ENCODE results near the gene FYN.
"Not testable (repeated sequence)": the region's sequence is repeated elsewhere in the genome, so short reads cannot be mapped to it uniquely, and the experiment has no call there.

FYN gene

DNA sequence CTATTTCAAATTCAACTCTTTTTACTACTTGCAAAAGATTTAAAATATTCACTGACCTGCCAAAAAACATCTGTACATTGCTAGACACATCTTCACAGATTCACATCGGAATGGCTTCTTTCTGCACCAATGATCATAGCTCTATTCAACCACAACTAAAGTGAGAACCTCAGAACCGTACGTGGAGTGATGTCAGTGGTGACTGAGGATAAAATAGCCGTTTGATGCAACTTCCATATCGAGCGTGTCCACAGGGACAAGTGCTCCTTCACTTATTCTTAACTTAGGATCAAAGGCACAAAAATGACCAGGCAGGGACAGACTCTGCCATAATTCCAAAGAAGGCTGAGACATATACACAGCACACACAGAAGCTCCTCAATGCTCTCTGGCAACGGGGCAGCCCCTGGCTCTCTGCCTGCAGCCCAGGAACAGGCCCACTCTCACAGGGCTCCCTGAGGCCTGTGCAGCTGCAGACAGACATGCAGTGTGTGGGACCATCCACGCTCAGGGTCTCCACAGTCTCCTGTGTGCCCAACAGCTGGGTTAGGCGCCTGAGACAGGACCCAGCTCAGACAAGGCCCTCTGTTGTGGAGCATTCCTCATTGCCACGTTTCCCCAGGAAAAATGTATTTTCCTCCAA is 22.8 kb downstream of the FYN start:
- no peak for DNase-seq

DNA sequence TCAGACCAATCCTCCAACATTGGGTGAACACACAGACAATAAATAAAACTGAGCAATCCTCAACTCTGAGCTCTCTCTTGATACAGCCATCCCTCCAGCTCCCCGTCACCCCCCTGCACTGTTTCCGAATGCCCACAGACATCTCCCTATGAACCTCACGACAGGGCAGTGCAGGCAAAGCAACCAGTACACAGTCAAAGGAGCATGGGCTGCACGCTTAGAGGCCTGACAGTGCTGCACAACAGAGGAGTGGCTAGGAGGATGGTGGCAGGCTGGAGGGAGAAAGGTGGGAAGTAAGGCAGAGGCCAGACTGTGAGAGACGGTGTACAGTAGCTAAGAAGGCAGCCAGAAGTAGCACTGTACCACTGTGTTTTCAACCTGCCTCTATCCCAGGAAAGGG is 24.0 kb downstream of the FYN start:
- DNase-seq = no peak

DNA sequence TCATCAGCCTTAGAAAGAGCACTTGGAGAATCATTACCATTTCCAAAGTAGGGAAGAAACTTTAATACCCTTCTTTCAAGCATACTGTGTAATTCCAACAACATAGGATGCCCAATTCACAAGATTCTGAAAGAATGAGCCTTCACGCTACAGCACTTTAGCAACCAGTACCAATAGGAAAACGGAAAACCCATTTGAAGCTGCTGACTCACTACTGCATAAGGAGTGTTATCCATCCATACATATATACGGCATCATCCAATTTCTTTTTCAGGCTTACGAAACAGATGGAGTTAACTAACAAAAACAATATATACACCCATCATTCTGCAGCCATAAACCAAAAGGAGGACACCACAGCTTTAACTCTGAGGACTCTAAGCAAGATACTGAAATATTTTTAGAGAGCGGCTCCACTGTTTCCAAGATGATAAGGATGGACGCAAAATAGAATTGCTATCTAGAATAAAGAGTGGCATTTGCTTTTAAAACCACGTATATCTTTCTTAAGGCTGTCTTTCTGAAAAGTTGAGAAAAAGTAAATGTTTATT is 24.9 kb downstream of the FYN start:
- no peak for DNase-seq

DNA sequence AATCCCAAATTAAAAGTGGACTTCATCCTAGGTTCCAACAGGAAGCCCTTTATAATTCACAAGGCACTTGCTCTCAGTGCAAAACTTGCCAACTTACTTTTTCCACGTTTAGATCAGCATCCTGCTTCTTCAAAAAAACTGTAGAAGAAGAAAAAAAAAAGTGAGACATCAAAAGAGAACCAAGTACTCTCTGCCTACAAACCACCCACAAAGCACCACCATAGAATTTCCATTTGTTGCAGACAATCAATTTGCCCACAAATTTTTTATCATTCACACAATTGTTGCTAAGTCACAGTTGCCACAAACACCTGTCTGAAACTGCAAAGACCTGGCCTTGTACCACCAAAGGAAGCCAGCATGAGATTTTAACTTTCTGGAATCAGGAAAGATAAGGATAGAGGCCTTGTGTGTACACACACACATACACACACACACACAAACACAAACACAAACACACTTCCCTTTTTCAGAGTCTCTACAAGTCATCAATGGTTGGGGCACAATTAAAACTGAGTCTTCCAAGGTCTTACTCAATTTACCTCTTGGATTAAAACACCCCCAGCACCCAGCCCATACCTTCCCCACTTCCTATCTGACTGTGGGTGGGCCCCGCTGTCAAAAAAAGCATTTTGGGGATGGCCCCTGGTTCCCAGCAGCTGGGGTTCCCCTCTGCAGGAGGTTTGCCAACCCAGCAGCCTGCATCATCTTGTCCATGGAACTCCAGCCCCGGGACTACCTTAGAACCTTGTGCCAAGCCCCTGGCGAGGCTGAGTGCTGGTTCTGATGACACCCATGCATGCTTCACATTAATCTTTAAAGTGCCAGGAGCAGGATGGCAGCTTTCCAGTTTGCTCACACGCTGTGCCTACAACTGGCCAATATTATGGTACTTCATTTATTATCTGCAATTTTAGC is 26.5 kb downstream of the FYN start:
- no peak for DNase-seq

DNA sequence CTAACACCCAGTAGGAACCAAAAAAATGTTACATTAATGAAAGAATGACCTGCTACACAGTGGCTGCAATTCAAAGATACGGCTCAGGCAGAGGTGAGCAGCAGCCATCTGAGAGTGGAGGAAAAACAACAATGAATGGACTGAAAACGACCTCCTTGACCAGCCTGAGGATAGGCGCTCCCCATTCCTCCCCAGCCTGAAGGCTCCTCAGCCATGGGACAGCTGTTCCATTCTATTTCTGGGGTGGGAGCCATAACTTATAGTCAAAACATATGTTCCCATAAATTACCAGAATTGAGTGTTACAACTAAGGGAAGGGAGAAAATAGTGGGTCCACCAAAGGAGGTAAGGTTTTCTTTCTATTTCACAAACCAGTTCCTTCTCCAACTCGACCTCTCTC is 27.2 kb downstream of the FYN start:
- DNase-seq = no peak

DNA sequence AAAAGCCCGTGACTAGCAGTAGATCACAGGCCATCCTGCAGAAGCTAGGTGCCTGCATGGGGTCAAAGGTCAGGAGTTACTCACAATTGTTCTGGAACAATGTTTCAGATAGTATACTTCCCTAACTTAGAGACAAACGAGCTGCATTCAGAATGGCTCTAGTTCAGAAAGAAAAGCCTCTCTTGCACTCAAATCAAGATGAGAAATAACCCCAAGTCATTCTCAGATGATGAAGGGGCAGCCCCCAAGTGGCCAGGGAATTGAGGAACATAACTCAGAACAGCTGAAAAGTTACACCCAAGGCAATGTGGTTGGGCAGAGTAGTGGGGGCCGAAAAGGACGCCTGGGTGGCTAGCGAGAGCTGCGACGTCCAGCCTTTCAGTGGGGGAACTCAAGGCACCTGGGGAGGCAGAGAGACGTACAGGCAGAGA is 27.8 kb downstream of the FYN start:
- DNase-seq = no peak

DNA sequence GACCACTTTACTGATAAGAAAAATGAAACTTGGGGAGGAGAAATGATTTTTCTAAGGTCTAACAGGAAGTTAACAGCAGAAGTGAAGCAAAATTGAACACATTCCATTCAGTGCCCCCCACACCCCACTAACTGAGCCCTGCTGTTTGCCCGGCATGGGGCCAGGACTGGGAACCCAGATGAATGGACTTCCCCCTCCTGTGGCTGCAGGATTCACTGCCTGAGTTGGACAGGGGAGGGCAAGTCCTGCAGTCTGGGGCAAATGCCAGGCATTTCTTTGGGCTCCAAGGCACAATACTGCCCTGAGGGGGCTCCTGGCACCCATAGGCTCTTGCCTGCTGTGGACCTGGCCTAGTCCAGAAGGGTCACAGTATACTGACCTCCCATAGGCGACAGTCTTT is 28.3 kb downstream of the FYN start:
- DNase-seq = no peak

DNA sequence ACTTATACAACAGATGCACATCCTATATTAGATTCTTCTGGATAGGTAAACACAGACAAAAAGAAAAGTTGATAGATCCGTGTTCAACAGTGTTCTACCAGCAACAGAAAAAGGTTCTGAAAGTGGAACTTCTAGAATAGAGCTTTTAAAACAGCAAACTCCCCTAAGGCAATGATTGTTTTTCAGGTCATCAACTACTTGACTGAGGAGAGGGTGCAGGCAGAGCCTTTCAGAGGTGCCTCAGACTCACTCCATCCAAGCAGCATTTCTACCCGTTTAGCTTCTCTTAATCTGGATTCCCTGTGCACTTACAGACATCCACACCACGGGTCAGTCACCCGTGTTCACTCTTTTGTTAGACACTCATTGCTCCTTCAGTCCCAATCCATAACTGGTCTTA is 28.9 kb downstream of the FYN start:
- no peak for DNase-seq

DNA sequence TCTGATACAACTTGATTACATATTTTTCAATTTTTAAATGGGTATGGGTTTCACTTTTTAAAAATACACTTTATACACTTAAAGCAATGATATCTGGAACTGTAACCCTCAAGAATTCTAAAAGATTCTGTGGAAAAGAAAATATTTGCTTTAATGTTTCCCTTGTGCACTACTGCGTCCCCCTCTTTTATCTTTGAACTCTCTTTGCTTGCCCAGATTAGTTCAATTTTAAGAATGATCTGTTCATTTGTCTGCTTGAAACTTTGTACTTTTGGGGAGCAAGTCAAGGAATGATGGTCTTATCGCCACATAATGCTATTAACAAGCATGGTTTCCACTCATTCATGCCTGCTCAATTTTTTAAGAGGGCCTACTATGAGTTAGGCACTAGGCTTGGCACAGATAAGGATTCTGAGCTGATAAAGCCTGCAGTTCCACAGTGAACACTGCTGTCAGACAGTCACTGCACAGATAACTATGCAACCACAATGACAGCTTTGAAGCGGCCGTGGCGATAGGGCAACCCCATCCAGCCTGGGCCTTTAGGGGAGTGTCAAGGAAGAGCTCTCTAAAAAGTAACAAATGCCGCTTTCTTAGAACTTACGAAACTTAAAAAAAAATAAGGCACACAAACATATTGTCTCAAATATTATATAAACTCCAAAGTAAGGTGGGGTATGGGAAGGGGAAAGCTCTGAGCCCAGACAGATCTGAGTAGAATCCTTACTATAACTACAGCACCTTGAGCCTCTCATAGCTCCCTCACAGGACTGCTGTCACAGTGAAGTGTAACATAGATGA is 29.7 kb downstream of the FYN start:
- DNase-seq = peak; percentile 79

DNA sequence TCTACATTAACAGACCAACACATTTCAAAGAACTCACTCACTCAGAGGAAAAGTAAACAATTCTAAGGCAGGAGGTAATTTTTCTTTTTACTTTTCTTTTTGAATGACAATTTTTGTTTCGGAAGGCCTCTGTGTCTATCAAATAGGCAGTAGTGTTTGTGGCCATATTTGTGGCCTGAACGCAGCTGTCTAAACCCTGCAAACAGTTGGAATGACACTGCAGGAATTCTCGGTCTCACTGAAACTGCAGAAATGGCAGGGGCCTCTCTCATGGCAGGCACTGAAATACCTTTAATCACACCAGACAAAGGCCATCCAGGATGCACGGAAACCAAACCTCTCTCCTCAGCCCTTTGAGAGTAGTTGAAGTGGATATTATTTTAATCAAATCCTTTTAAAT is 30.4 kb downstream of the FYN start:
- no peak for DNase-seq

DNA sequence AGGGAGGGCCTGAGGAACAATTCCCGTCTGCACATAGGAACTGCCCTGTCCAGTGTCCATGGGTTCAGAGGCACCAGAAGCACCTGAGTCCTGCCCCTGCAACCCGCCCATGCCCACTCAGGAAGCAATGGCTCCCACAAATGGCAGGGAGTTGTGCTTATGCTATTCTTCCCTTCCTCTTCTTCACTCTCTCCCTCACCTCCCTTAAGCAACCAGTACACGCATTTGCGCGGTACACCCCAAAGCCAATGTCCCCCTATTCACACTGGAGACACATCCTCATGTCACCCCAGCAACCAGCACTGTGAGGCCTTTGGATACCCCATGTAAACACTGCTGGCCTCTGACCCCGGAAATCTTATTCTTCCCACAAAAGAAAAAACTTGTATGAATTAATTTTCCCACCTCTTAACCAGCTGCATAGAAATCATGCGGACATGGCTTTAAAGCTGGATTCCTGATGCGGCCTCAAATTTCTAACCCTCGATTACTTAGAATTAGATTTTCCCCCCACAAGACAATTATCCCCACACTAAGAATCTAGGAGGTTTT is 30.9 kb downstream of the FYN start:
- DNase-seq = no peak

DNA sequence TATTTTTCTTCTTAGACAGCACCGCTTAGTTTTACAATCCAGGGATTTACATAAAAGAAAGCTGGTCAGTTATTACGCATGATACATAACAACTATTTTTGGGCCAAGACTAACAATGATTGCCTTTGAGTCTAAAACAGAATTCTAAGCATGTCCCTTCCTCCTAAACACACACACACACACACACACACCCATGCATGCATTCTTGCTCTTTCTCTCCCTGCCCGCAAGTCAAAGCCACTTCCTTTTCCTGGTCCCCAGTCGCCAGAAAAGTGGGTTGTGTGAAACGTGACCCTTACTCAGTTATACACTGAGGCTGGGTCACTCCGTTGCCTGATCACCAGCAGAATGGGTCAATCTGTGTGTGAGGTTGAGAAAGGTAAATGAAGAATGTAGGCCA is 31.4 kb downstream of the FYN start:
- peak; percentile 71 for DNase-seq

DNA sequence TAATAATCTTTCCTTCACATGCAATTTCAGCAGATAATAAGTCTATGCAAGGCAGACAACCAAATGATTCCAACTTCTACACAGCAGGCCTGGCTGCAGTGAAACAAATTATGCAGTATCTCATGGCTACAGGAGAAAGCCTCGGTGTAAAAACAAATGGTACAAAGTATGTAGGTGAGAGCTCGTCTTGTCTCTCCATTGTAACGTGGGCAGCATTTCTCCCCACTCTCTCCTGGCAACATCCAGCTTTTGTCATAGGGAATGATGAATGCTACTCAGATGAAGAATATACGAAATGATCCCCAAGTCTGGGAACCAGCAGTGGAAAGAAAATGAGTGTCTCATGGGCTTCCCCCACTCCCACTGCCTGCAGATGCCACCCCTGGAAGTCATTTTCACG is 32.4 kb downstream of the FYN start:
- no peak for DNase-seq

DNA sequence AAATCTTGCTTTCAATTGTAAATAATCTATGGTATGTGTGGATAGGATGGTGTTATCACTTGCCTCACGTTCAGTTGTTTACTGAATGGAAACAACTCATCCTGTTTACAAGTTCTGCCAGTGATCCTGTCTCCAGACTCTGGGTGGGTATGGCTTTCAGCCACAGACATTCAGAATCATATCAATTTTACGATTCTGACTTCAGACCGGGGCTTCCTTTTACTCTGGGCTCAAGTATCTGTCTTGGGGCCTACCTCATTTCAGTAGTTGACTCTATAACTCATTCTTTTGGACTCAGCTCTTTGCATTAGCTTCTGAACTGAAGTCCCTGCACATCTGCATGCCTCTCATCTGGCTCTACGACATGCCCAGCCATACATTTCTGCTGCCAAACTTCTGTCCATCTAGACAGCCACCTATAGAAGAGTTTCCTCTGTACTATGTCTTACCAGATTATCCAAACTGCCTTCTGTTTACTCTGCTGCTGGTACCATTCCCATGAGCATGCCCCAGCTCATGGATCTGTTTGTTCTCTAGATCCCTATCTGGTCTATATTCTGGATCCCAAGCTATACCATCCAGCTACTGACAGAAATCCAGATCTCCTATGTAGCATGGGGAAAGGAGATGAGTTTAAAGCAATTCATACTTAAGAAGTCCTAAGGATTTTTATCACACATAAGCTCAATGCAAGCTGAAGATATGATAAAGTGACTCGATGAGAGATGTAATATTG is 34.3 kb downstream of the FYN start:
- no peak for DNase-seq

DNA sequence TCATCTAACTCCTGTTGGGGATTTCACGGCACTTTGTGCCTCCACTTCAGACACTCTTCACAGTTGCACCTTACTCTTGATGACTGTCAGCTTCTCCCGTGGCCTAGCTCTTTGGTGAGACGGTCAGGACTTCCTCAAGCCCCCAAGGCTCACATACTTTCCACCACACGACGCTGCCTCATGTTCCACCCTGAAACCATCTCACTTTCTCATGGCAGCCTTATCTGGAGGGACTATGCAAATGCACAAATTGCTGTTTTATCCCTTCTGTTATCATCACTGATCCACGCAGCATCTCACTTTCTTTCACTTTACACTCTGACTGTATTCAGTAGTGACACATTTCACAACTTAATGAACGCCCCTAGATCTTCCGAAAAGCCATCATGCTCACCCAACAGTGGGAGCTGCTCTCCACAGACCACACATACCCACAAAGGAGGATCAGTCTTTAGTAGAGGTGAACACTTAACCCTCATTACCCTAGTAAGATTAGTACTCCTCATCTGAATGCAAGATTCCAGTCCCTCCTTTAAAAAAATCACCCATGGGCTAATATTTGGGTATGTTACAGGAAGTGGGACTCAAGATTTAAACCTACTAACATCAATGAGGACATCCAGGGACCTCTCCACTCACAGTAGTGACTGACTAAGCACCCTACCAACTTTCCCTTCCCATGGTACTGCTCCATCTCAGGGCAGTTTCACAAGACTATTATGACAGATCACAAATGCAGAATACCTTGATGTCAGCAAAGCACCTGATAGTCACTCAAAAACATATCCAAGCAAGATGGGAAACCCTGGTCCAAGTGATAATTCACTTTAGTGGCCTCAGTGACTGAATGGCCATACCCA is 35.4 kb downstream of the FYN start:
- DNase-seq = peak; percentile 68

DNA sequence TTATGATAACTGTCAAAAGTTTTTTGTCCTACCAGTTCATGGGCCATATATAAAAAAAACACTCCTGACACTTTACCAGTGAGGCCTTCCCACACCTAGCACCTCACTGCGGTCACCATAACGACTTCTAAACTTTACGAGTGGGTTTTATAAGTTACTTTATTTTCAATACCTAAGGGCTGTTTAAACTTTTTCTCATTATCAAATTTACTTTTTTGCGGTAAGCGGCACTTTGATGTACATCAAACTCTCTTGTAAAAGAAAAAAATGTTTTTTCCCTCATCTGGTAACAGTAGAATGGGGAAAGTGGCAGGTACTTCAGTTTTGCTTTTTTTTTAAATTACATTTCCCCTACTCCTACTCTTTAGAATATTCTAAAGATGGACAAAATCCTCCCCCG is 36.2 kb downstream of the FYN start:
- no peak for DNase-seq

DNA sequence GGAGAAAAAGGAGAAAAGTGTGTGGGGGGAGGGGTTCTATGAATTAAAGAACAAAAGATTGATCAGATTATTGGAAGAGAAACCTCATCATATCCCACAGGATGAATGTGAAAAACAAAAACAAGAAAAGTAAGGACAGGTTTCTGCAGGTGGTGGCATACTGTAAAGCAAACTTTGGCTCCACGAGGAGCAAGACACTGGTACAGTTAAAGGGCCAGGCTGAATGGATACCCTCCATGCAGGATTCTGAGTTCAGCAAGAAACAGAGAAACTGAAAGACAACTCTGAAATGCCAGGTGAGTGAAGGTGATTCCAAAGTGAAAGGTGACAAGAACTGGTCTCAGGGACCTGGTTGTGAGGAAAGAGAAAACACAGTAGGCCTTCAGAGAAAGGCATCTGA is 37.4 kb downstream of the FYN start:
- DNase-seq = no peak

DNA sequence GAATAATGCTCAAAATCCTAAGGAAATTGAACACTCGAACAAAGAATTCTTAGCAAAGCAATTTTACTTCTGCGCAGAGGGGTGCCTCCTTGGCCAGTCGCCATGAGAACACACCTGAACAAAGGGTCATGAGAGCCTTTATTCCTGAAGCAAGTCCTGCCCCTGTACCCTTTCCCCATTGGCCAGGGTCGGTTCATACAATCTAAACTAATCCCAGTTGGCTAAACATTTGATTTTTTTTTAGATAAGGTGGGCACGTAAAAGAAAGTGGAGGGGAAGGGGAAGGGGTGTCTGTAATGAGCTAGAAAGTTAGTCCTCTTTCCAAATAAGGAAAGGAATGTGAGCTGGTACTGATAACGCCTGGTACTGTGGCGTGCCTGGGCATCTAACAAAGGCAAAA is 37.9 kb downstream of the FYN start:
- DNase-seq = not testable (repeated sequence)

DNA sequence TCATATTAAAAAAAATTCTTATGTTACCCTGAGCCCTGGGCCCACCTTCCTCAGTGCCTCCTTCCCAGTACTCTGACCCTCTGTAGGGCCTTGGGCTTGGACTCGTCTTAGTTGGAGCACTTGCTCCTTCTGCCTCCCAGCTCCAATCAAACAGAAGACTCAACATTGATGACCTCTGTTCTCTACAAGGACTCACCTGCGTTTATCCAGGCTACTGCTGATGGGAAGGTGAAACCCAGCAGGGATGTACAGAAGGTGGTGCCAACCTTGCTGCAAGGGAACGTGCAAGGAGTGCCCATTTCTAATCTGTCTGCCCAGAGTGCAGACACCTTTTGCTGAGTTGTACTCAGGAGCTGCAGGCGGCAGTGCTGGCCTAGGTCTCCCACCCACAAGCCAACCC is 38.9 kb downstream of the FYN start:
- no peak for DNase-seq

DNA sequence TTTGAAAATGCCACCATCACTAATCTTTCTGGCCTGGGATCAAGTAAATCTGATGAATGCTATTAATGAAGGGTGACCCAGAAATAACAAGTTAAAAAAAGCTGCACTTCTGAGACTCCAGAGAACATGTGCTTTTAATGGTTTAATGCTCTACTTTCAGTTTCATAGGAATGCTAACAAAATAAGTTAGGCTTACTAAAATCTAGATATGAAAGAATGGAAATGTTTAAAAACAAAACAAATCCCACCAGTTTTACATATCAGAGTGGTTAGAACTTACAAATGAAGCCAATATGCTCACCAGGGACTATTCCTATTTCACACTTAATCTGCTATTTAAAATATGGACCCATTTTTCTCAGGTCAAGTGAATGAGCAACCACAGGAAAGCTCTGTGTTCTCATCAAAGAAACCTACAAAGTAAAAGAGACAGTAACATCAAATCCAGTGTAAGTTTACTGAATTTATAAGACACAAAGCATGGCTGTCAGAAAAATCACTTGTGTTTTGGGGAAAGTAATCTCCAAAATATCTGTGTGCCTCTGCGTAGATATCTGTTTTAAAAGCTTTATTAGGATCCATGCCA is 40.3 kb downstream of the FYN start:
- no peak for DNase-seq

DNA sequence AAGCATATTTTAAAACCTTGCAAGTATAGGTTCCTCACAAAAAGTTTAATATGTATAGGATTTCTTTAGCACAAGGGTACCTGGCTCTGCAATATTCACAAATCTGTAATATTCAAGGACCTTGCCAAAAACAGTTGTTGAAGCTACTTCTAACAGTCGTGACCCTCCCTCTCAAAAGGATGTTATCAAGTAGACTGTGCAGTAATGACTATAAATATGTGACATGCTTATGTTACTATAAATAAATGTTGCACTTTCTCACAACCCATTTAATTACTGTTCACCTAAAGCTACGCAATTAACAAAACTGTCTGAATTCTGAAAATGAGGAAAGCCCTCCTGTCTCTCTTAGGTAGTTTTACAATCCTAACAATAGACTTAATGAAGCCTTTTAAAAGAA is 41.8 kb downstream of the FYN start:
- DNase-seq = no peak

All from activated CD8-positive, alpha-beta memory T cell treated with anti-CD3 and anti-CD28 coated beads, Interleukin-2, amount 50 U/mL, for 48 hours (primary cell).